OCI-LY1 (cell line): ENCODE data around the gene WDR74.

ENCODE experiments used
- H2AFZ ChIP-seq: fragments of 200-600 bp; sonication (generic), shearing (Covaris generic); 2 replicates; pipeline ENCODE4 v1.6.0; 2014; ENCODE audit warnings: antibody characterized with exemption, mild to moderate bottlenecking, low read length
- H3F3A ChIP-seq: fragments of 200-600 bp; sonication (generic), shearing (Covaris generic); 2 replicates; pipeline ENCODE4 v1.6.0; 2014; ENCODE audit warnings: mild to moderate bottlenecking, antibody characterized with exemption, low read length, moderate library complexity; ENCODE audit not compliant: insufficient read depth
- H3K27ac ChIP-seq: fragments of 200-600 bp; sonication (generic); 2 replicates; pipeline ENCODE4 v1.5.1; 2014; ENCODE audit warnings: low read length, mixed run types, mild to moderate bottlenecking, low read depth; ENCODE audit not compliant: poor library complexity, severe bottlenecking
- H3K27me3 ChIP-seq: fragments of 200-600 bp; sonication (generic); 2 replicates; pipeline ENCODE4 v1.6.0; 2014; ENCODE audit warnings: antibody characterized with exemption, mild to moderate bottlenecking, low read length, moderate library complexity; ENCODE audit not compliant: insufficient read depth
- H3K36me3 ChIP-seq: fragments of 200-600 bp; sonication (generic); 2 replicates; pipeline ENCODE4 v1.6.1; 2014; ENCODE audit warnings: mild to moderate bottlenecking, antibody characterized with exemption, low read length, moderate library complexity, mixed read lengths; ENCODE audit not compliant: insufficient read depth
- H3K4me1 ChIP-seq: fragments of 200-600 bp; sonication (generic); 2 replicates; pipeline ENCODE4 v1.5.1; 2014; ENCODE audit warnings: mild to moderate bottlenecking, low read length, moderate library complexity; ENCODE audit not compliant: insufficient read depth, severe bottlenecking
- H3K4me2 ChIP-seq: fragments of 200-600 bp; sonication (generic), shearing (Covaris generic); 2 replicates; pipeline ENCODE4 v1.6.1; 2014; ENCODE audit warnings: low read length
- H3K4me3 ChIP-seq: fragments of 200-600 bp; sonication (generic); 2 replicates; pipeline ENCODE4 v1.5.1; 2014; ENCODE audit warnings: low read length, low read depth, mild to moderate bottlenecking, mixed read lengths; ENCODE audit not compliant: poor library complexity, severe bottlenecking
- H3K79me2 ChIP-seq: fragments of 200-600 bp; shearing (Covaris generic); 2 replicates; pipeline ENCODE4 v1.6.1; 2016; ENCODE audit warnings: mixed run types, low read length, mixed read lengths; ENCODE audit not compliant: insufficient read depth
- H3K9ac ChIP-seq: fragments of 200-600 bp; sonication (generic), shearing (Covaris generic); 2 replicates; pipeline ENCODE4 v1.6.1; 2014; ENCODE audit warnings: mild to moderate bottlenecking, low read length, mixed read lengths
- H3K9me2 ChIP-seq: fragments of 200-600 bp; sonication (generic), shearing (Covaris generic); 2 replicates; pipeline ENCODE4 v1.6.1; 2014; ENCODE audit warnings: low read depth, mild to moderate bottlenecking, low read length, mixed read lengths
- H3K9me3 ChIP-seq: fragments of 200-600 bp; shearing (Covaris generic); 2 replicates; pipeline ENCODE4 v1.6.1; 2014; ENCODE audit warnings: low read length, mixed read lengths
- H4K20me1 ChIP-seq: fragments of 200-600 bp; sonication (generic), shearing (Covaris generic); 2 replicates; pipeline ENCODE4 v1.6.0; 2016; ENCODE audit warnings: mild to moderate bottlenecking, low read length; ENCODE audit not compliant: insufficient read depth
- CTCF ChIP-seq: fragments of 200-600 bp; sonication (generic), shearing (Covaris generic); IDR thresholded peaks from 2 replicates; pipeline ENCODE4 v1.5.1; 2017; ENCODE audit warnings: mild to moderate bottlenecking, antibody characterized with exemption, low read length, moderate library complexity, mixed read lengths
- EZH2 ChIP-seq: fragments of 200-600 bp; sonication (generic), shearing (Covaris generic); IDR thresholded peaks from 2 replicates; pipeline ENCODE4 v1.8.0; 2017; ENCODE audit warnings: borderline replicate concordance, mixed run types, mild to moderate bottlenecking, antibody characterized with exemption, low read length, moderate library complexity, mixed read lengths

Gene WDR74

GRCh38 chr11:62875698-62876478, 36.5 kb upstream of the WDR74 start:
- Histone ChIP-seq H3K4me3 (no peak overlapping the region), H3K27ac (no peak overlapping the region)
- TF ChIP-seq CTCF (no peak), EZH2 (no peak)

GRCh38 chr11:62874851-62875250, 35.5 kb upstream of the WDR74 start:
- H3K9me2 ChIP-seq = no peaks in the 10 kb centered on the region
- H3K9ac ChIP-seq = no peak overlapping the region
- no peaks in the 10 kb centered on the region for H4K20me1 ChIP-seq
- H3K79me2 ChIP-seq = peaks cover 3% of the 10 kb centered on the region; the same call in 1 of the 2 replicates
- peaks cover 75% of the 10 kb centered on the region for H3K36me3 ChIP-seq
- H3F3A ChIP-seq = no peaks in the 10 kb centered on the region
- no peaks in the 10 kb centered on the region for H3K9me3 ChIP-seq
- no peak overlapping the region for H3K4me3 ChIP-seq
- TF ChIP-seq CTCF = no peak
- peaks cover 4% of the 10 kb centered on the region for H3K4me1 ChIP-seq
- H3K27me3 ChIP-seq = no peaks in the 10 kb centered on the region
- no peak overlapping the region for H3K27ac ChIP-seq
- H2AFZ ChIP-seq = no peak overlapping the region
- H3K4me2 ChIP-seq = no peak overlapping the region

More at GRCh38 chr11:62875698-62876478, 36.5 kb upstream of the WDR74 start:
- Histone ChIP-seq H3K4me2 (no peak overlapping the region), H3K79me2 (no peaks in the 10 kb centered on the region), H3K27me3 (no peaks in the 10 kb centered on the region), H3K9me2 (no peaks in the 10 kb centered on the region), H4K20me1 (no peaks in the 10 kb centered on the region), H3K36me3 (peaks cover 76% of the 10 kb centered on the region), H3K9ac (no peak overlapping the region), H3F3A (no peaks in the 10 kb centered on the region), H3K9me3 (no peaks in the 10 kb centered on the region), H2AFZ (no peak overlapping the region), H3K4me1 (peaks cover 11% of the 10 kb centered on the region)

- TF ChIP-seq CTCF = no peak
- TF ChIP-seq EZH2 = no peak
- Histone ChIP-seq H3K4me2 (no peak overlapping the region), H2AFZ (no peak overlapping the region), H3K9me3 (no peaks in the 10 kb centered on the region), H3K9me2 (no peaks in the 10 kb centered on the region), H3F3A (no peaks in the 10 kb centered on the region), H3K27me3 (no peaks in the 10 kb centered on the region), H4K20me1 (no peaks in the 10 kb centered on the region), H3K36me3 (peaks cover 57% of the 10 kb centered on the region), H3K4me3 (no peak overlapping the region), H3K4me1 (peaks cover 27% of the 10 kb centered on the region), H3K79me2 (peaks cover 72% of the 10 kb centered on the region), H3K27ac (no peak overlapping the region), H3K9ac (no peak overlapping the region)
These were observed 26.2 kb upstream of the WDR74 start for GRCh38 chr11:62865635-62866034.
